Measurements from ENCODE around the gene CCNY. TPM values are rescaled to one million over a fixed set of nuclear protein-coding genes. Genes with fewer than 3 reads are reported as not detected.

CCNY gene
- total and polyA plus RNA-seq, 8 donors, result 60.9 to 87.6 (median 81.7) TPM

GRCh38 chr10:35608328-35608672 is 272.0 kb downstream of the CCNY start:
- Histone ChIP-seq H3K36me3 (no peaks in the 10 kb centered on the region), H3K27ac (no peak overlapping the region), H3K9me3 (no peaks in the 10 kb centered on the region), H3K27me3 (peaks cover 12 to 86% of the 10 kb centered on the region in 2 donors), H3K4me1 (peaks cover 8 to 13% of the 10 kb centered on the region in 2 donors), H3K4me3 (no peak overlapping the region)
- intact Hi-C loops (cut with DNase I), result no loop called here
- TF ChIP-seq, protein P1, sequence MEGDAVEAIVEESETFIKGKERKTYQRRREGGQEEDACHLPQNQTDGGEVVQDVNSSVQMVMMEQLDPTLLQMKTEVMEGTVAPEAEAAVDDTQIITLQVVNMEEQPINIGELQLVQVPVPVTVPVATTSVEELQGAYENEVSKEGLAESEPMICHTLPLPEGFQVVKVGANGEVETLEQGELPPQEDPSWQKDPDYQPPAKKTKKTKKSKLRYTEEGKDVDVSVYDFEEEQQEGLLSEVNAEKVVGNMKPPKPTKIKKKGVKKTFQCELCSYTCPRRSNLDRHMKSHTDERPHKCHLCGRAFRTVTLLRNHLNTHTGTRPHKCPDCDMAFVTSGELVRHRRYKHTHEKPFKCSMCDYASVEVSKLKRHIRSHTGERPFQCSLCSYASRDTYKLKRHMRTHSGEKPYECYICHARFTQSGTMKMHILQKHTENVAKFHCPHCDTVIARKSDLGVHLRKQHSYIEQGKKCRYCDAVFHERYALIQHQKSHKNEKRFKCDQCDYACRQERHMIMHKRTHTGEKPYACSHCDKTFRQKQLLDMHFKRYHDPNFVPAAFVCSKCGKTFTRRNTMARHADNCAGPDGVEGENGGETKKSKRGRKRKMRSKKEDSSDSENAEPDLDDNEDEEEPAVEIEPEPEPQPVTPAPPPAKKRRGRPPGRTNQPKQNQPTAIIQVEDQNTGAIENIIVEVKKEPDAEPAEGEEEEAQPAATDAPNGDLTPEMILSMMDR (IDR thresholded peaks at IDR 0.05), result no peak
- DNase-seq, result peak in 1 of 4 donors; percentile 73
- ATAC-seq, result no peak

GRCh38 chr10:35611750-35612149 is 275.4 kb downstream of the CCNY start:
- peaks cover 8 to 13% of the 10 kb centered on the region in 2 donors for H3K4me1 ChIP-seq
- TF ChIP-seq, protein P1 (IDR thresholded peaks at IDR 0.05), result no peak
- peaks cover 6 to 52% of the 10 kb centered on the region in 2 donors for H3K27me3 ChIP-seq
- H3K36me3 ChIP-seq, result no peaks in the 10 kb centered on the region
- DNase-seq (no peak), ATAC-seq (no peak)
- no peak overlapping the region for H3K27ac ChIP-seq
- intact Hi-C loops (cut with DNase I), result no loop called here
- H3K9me3 ChIP-seq, result no peaks in the 10 kb centered on the region
- H3K4me3 ChIP-seq, result no peak overlapping the region

GRCh38 chr10:35612385-35613106 is 276.2 kb downstream of the CCNY start:
- H3K4me3 ChIP-seq, result no peak overlapping the region
- no peak overlapping the region for H3K27ac ChIP-seq
- H3K9me3 ChIP-seq, result no peaks in the 10 kb centered on the region
- TF ChIP-seq, protein P1 (IDR thresholded peaks at IDR 0.05), result no peak
- peaks cover 7 to 9% of the 10 kb centered on the region in 2 donors for H3K4me1 ChIP-seq
- DNase-seq, result no peak
- no peak for ATAC-seq
- H3K36me3 ChIP-seq, result no peaks in the 10 kb centered on the region
- H3K27me3 ChIP-seq, result peaks cover 6 to 44% of the 10 kb centered on the region in 2 donors
- intact Hi-C loops (cut with DNase I), result no loop called here

GRCh38 chr10:35613107-35613440 is 276.8 kb downstream of the CCNY start:
- peaks cover 6 to 39% of the 10 kb centered on the region in 2 donors for H3K27me3 ChIP-seq
- H3K4me1 ChIP-seq, result peaks cover 2 to 3% of the 10 kb centered on the region in 2 donors
- TF ChIP-seq, protein P1 (IDR thresholded peaks at IDR 0.05), result no peak
- no peak overlapping the region for H3K4me3 ChIP-seq
- H3K27ac ChIP-seq, result no peak overlapping the region
- DNase-seq (no peak), ATAC-seq (no peak)
- H3K36me3 ChIP-seq, result no peaks in the 10 kb centered on the region
- no peaks in the 10 kb centered on the region for H3K9me3 ChIP-seq
- intact Hi-C loops (cut with DNase I), result no loop called here

DNA sequence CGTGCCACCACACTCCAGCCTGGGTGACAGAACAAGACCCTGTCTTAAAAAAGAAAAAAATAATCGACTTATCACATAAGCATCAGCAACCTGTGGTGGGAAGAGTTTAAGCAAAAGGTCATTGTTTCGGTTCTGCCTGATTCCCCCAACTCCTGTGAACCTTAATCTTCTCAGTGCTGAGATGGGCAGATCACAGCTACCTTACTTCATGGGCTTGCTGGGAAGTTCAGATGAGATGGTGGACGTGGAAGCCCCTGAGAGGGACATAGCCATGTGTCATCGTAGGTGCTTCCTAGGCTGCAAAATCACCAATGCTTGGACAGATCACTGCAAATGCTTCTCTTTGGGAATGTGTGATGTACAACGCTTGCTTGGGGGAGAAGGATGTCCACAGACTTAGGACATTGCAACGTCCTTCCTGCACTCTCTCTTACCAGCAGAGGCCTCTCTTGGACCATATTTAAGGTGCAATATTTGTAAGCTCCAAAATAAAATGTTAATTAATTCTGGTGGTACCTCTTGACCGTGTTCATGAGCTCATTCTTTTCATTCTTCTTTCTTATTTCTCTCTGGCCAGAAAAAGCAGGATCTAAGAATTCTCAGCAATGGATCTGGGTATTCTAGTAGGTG is 277.4 kb downstream of the CCNY start:
- no peaks in the 10 kb centered on the region for H3K9me3 ChIP-seq

More for the DNA sequence above, 277.4 kb downstream of the CCNY start:
- Histone ChIP-seq H3K27ac (no peak overlapping the region), H3K36me3 (no peaks in the 10 kb centered on the region), H3K27me3 (peaks cover under 1 to 33% of the 10 kb centered on the region in 2 donors), H3K4me3 (no peak overlapping the region), H3K4me1 (no peaks in the 10 kb centered on the region)
- intact Hi-C loops (cut with DNase I), result no loop called here
- TF ChIP-seq, protein P1 (IDR thresholded peaks at IDR 0.05), result peak; percentile 12 to 15
- peak; percentile 54 for ATAC-seq
- DNase-seq, result no peak
